ENCODE measurements around the gene KRTAP15-1. TPM values are rescaled to one million over a fixed set of nuclear protein-coding genes. Genes with fewer than 3 reads are reported as not detected.

Gene KRTAP15-1
- total and polyA plus RNA-seq, 2 of the 13 experiments (the other 11 are each of a cell fraction or from before 2014, with no cell fraction given) = not detected

GRCh38 chr21:30415993-30416392, 24.1 kb upstream of the KRTAP15-1 start (continued):
- no peak for TF ChIP-seq ZBTB33 (CRISPR knock-in tag; IDR thresholded peaks at IDR 0.05)
- no peak for TF ChIP-seq ZNF253 (CRISPR knock-in tag; IDR thresholded peaks at IDR 0.05; ENCODE audit: borderline replicate concordance)

GRCh38 chr21:30425826-30426225, 14.2 kb upstream of the KRTAP15-1 start, which contains the start of gene KRTAP13-3:
Gene KRTAP13-3 (minus strand): TSS chr21:30425926. CDS start chr21:30425912, 14 bp downstream.
- CTCF ChIA-PET (ENCODE audit: low intra/inter-chr PET ratio, low total read pairs) = no interaction called here
- no peak for TF ChIP-seq TAF1 (CRISPR knock-in tag; IDR thresholded peaks at IDR 0.05)
- TF ChIP-seq ZNF652 (CRISPR knock-in tag; IDR thresholded peaks at IDR 0.05; ENCODE audit: borderline replicate concordance, low read depth) = no peak
- no peak for TF ChIP-seq MBNL3 (CRISPR knock-in tag; conservative IDR thresholded peaks at IDR 0.05)
- no peak for TF ChIP-seq ZNF431 (CRISPR knock-in tag; IDR thresholded peaks at IDR 0.05; ENCODE audit: borderline replicate concordance, low read depth)
- no peak for TF ChIP-seq ZNF558 (CRISPR knock-in tag; IDR thresholded peaks at IDR 0.05; ENCODE audit: borderline replicate concordance)
- TF ChIP-seq TMF1 (CRISPR knock-in tag; IDR thresholded peaks at IDR 0.05; ENCODE audit: low read depth) = no peak
- no peak for TF ChIP-seq ZNF672 (CRISPR knock-in tag; IDR thresholded peaks at IDR 0.05)
- no peak for TF ChIP-seq KDM3A (CRISPR knock-in tag; IDR thresholded peaks at IDR 0.05; ENCODE audit: low read depth)
- no peak for TF ChIP-seq FOXP4 (CRISPR knock-in tag; IDR thresholded peaks at IDR 0.05)
- no peak for TF ChIP-seq ZNF737 (CRISPR knock-in tag; IDR thresholded peaks at IDR 0.05; ENCODE audit: borderline replicate concordance)
- POLR2A ChIA-PET = no interaction called here
- Histone ChIP-seq H3K9ac (ENCODE audit: insufficient read depth, low read depth, low read length) (no peak within 1 kb of the TSS), H3K4me3 (replicated peaks in 1 of 3; ENCODE audit: insufficient read depth in 1 of 3, low read depth in 2 of 3, low read length in 3 of 3) (no peak within 1 kb of the TSS), H3K9me3 (ENCODE audit: low read length) (peaks cover 88% of the 10 kb centered on the region), H4K20me1 (ENCODE audit: insufficient read depth, low read length) (no peaks in the 10 kb centered on the region), H3K4me2 (ENCODE audit: low read depth, low read length) (no peak within 1 kb of the TSS), H3K27ac (ENCODE audit: extremely low read length, insufficient read depth, low read length) (no peak within 1 kb of the TSS), H3K27me3 (ENCODE audit: control insufficient read depth in 1 of 2, insufficient read depth in 2 of 2, low read length in 2 of 2) (no peaks in the 10 kb centered on the region), H2AFZ (ENCODE audit: low read length) (no peak within 1 kb of the TSS), H3K4me1 (ENCODE audit: insufficient read depth, low read length) (no peaks in the 10 kb centered on the region), H3K36me3 (replicated peaks in 1 of 2; ENCODE audit: control insufficient read depth in 1 of 2, insufficient read depth in 2 of 2, low read length in 2 of 2) (no peaks in the 10 kb centered on the region), H3K79me2 (ENCODE audit: insufficient read depth, low read length) (no peaks in the 10 kb centered on the region)
- WGBS (ENCODE audit: low lambda C conversion rate) = 9% methylated on average over 5 of the region's 5 CpGs
- ATAC-seq (no peak), FAIRE-seq (no peak), DNase-seq (ENCODE audit: low spot score) (no peak)
- intact Hi-C loops (cut with micrococcal nuclease; ENCODE audit: unreplicated experiment) = no loop called here
- in situ Hi-C loops (cut with HindIII; ENCODE audit: extremely low pct_ligation_motif_present, low pct_unique_long_range_greater_than_20kb) = no loop called here
- BruUV-seq (replicated peaks) = no TSS peak
